Measurements from ENCODE around the gene POLR1A.

Gene POLR1A

GRCh38 chr2:86066915-86067314 is 38.8 kb downstream of the POLR1A start:
- Mint-ChIP-seq H3K27me3 (no peaks in the 10 kb centered on the region), H3K4me3 (no peak overlapping the region), H3K9me3 (no peaks in the 10 kb centered on the region), H3K27ac (ENCODE audit: low read depth) (no peak overlapping the region), H3K36me3 (ENCODE audit: insufficient read depth) (peaks cover 25% of the 10 kb centered on the region), H3K4me1 (peaks cover 8% of the 10 kb centered on the region)
- no peak for ATAC-seq (replicated peaks; ENCODE audit: extremely low read depth, poor library complexity, severe bottlenecking)
- no peak for DNase-seq (ENCODE audit: low spot score in 2 of 2)

GRCh38 chr2:86066007-86066578 is 39.6 kb downstream of the POLR1A start:
- no peak for ATAC-seq (replicated peaks; ENCODE audit: extremely low read depth, poor library complexity, severe bottlenecking)
- H3K27me3 Mint-ChIP-seq: no peaks in the 10 kb centered on the region
- H3K36me3 Mint-ChIP-seq (ENCODE audit: insufficient read depth): peaks cover 23% of the 10 kb centered on the region
- no peaks in the 10 kb centered on the region for H3K9me3 Mint-ChIP-seq
- no peak for DNase-seq (ENCODE audit: low spot score in 2 of 2)
- no peak overlapping the region for H3K27ac Mint-ChIP-seq (ENCODE audit: low read depth)
- H3K4me3 Mint-ChIP-seq: no peak overlapping the region
- H3K4me1 Mint-ChIP-seq: peaks cover 8% of the 10 kb centered on the region

- Mint-ChIP-seq H3K36me3 (ENCODE audit: insufficient read depth) (peaks cover 23% of the 10 kb centered on the region), H3K4me3 (no peak overlapping the region), H3K27me3 (no peaks in the 10 kb centered on the region), H3K9me3 (no peaks in the 10 kb centered on the region), H3K4me1 (peaks cover 8% of the 10 kb centered on the region), H3K27ac (ENCODE audit: low read depth) (no peak overlapping the region)
- DNase-seq (ENCODE audit: low spot score in 2 of 2) (no peak), ATAC-seq (replicated peaks; ENCODE audit: extremely low read depth, poor library complexity, severe bottlenecking) (no peak)
Observed at GRCh38 chr2:86065512-86065911, 40.2 kb downstream of the POLR1A start.

GRCh38 chr2:86064006-86064405 is 41.7 kb downstream of the POLR1A start:
- H3K4me3 Mint-ChIP-seq: no peak overlapping the region
- H3K27ac Mint-ChIP-seq (ENCODE audit: low read depth): no peak overlapping the region
- H3K36me3 Mint-ChIP-seq (ENCODE audit: insufficient read depth): peaks cover 22% of the 10 kb centered on the region
- peaks cover 8% of the 10 kb centered on the region for H3K4me1 Mint-ChIP-seq
- H3K9me3 Mint-ChIP-seq: no peaks in the 10 kb centered on the region
- H3K27me3 Mint-ChIP-seq: no peaks in the 10 kb centered on the region
- no peak for ATAC-seq (replicated peaks; ENCODE audit: extremely low read depth, poor library complexity, severe bottlenecking)
- DNase-seq (ENCODE audit: low spot score in 2 of 2): no peak

- ATAC-seq (replicated peaks; ENCODE audit: extremely low read depth, poor library complexity, severe bottlenecking): no peak
- no peak for DNase-seq (ENCODE audit: low spot score in 2 of 2)
- Mint-ChIP-seq H3K4me3 (no peak overlapping the region), H3K36me3 (ENCODE audit: insufficient read depth) (peaks cover 20% of the 10 kb centered on the region), H3K27ac (ENCODE audit: low read depth) (peak overlapping the region; percentile 76), H3K27me3 (no peaks in the 10 kb centered on the region), H3K4me1 (no peaks in the 10 kb centered on the region), H3K9me3 (no peaks in the 10 kb centered on the region)
Observed at GRCh38 chr2:86062043-86062442, 43.6 kb downstream of the POLR1A start.

- Mint-ChIP-seq H3K9me3 (no peaks in the 10 kb centered on the region), H3K4me1 (no peaks in the 10 kb centered on the region), H3K27ac (ENCODE audit: low read depth) (peak overlapping the region; percentile 41), H3K27me3 (no peaks in the 10 kb centered on the region), H3K36me3 (ENCODE audit: insufficient read depth) (peaks cover 16% of the 10 kb centered on the region), H3K4me3 (no peak overlapping the region)
- DNase-seq (ENCODE audit: low spot score in 2 of 2) (no peak), ATAC-seq (replicated peaks; ENCODE audit: extremely low read depth, poor library complexity, severe bottlenecking) (no peak)
Observed at GRCh38 chr2:86056590-86057331, 48.9 kb downstream of the POLR1A start.

GRCh38 chr2:86055314-86055713 is 50.4 kb downstream of the POLR1A start:
- Mint-ChIP-seq H3K36me3 (ENCODE audit: insufficient read depth) (peaks cover 11% of the 10 kb centered on the region), H3K27ac (ENCODE audit: low read depth) (no peak overlapping the region), H3K4me1 (no peaks in the 10 kb centered on the region), H3K4me3 (no peak overlapping the region), H3K9me3 (no peaks in the 10 kb centered on the region), H3K27me3 (no peaks in the 10 kb centered on the region)
- DNase-seq (ENCODE audit: low spot score in 2 of 2) (no peak), ATAC-seq (replicated peaks; ENCODE audit: extremely low read depth, poor library complexity, severe bottlenecking) (no peak)

- Mint-ChIP-seq H3K27me3 (no peaks in the 10 kb centered on the region), H3K36me3 (ENCODE audit: insufficient read depth) (peaks cover 12% of the 10 kb centered on the region), H3K9me3 (no peaks in the 10 kb centered on the region), H3K4me3 (no peak overlapping the region), H3K4me1 (no peaks in the 10 kb centered on the region), H3K27ac (ENCODE audit: low read depth) (no peak overlapping the region)
- ATAC-seq (replicated peaks; ENCODE audit: extremely low read depth, poor library complexity, severe bottlenecking) (no peak), DNase-seq (ENCODE audit: low spot score in 2 of 2) (no peak)
Observed at GRCh38 chr2:86054535-86055082, 51.1 kb downstream of the POLR1A start.

- no peak for ATAC-seq (replicated peaks; ENCODE audit: extremely low read depth, poor library complexity, severe bottlenecking)
- Mint-ChIP-seq H3K4me1 (no peaks in the 10 kb centered on the region), H3K27me3 (no peaks in the 10 kb centered on the region), H3K4me3 (no peak overlapping the region), H3K27ac (ENCODE audit: low read depth) (no peak overlapping the region), H3K9me3 (no peaks in the 10 kb centered on the region), H3K36me3 (ENCODE audit: insufficient read depth) (peaks cover 19% of the 10 kb centered on the region)
- DNase-seq (ENCODE audit: low spot score in 2 of 2): no peak
Observed at GRCh38 chr2:86053166-86053565, 52.5 kb downstream of the POLR1A start.

GRCh38 chr2:86052676-86053075 is 53.0 kb downstream of the POLR1A start:
- ATAC-seq (replicated peaks; ENCODE audit: extremely low read depth, poor library complexity, severe bottlenecking) (no peak), DNase-seq (ENCODE audit: low spot score in 2 of 2) (no peak)
- Mint-ChIP-seq H3K27me3 (no peaks in the 10 kb centered on the region), H3K4me1 (no peaks in the 10 kb centered on the region), H3K4me3 (no peak overlapping the region), H3K9me3 (no peaks in the 10 kb centered on the region), H3K27ac (ENCODE audit: low read depth) (no peak overlapping the region), H3K36me3 (ENCODE audit: insufficient read depth) (peaks cover 19% of the 10 kb centered on the region)

- H3K4me1 Mint-ChIP-seq: no peaks in the 10 kb centered on the region
- ATAC-seq (replicated peaks; ENCODE audit: extremely low read depth, poor library complexity, severe bottlenecking): no peak
- H3K27me3 Mint-ChIP-seq: no peaks in the 10 kb centered on the region
- no peak for DNase-seq (ENCODE audit: low spot score in 2 of 2)
- H3K9me3 Mint-ChIP-seq: no peaks in the 10 kb centered on the region
- H3K27ac Mint-ChIP-seq (ENCODE audit: low read depth): peak overlapping the region; percentile 32
- peaks cover 19% of the 10 kb centered on the region for H3K36me3 Mint-ChIP-seq (ENCODE audit: insufficient read depth)
- H3K4me3 Mint-ChIP-seq: no peak overlapping the region
Observed at GRCh38 chr2:86052265-86052664, 53.4 kb downstream of the POLR1A start.

GRCh38 chr2:86050301-86050700 is 55.4 kb downstream of the POLR1A start:
- H3K4me3 Mint-ChIP-seq: no peak overlapping the region
- peaks cover 27% of the 10 kb centered on the region for H3K36me3 Mint-ChIP-seq (ENCODE audit: insufficient read depth)
- no peaks in the 10 kb centered on the region for H3K9me3 Mint-ChIP-seq
- ATAC-seq (replicated peaks; ENCODE audit: extremely low read depth, poor library complexity, severe bottlenecking) (no peak), DNase-seq (ENCODE audit: low spot score in 2 of 2) (no peak)
- no peak overlapping the region for H3K27ac Mint-ChIP-seq (ENCODE audit: low read depth)
- no peaks in the 10 kb centered on the region for H3K4me1 Mint-ChIP-seq
- H3K27me3 Mint-ChIP-seq: no peaks in the 10 kb centered on the region

- no peak overlapping the region for H3K27ac Mint-ChIP-seq (ENCODE audit: low read depth)
- H3K36me3 Mint-ChIP-seq (ENCODE audit: insufficient read depth): peaks cover 29% of the 10 kb centered on the region
- ATAC-seq (replicated peaks; ENCODE audit: extremely low read depth, poor library complexity, severe bottlenecking) (no peak), DNase-seq (ENCODE audit: low spot score in 2 of 2) (no peak)
- no peaks in the 10 kb centered on the region for H3K4me1 Mint-ChIP-seq
- H3K27me3 Mint-ChIP-seq: no peaks in the 10 kb centered on the region
- no peak overlapping the region for H3K4me3 Mint-ChIP-seq
- no peaks in the 10 kb centered on the region for H3K9me3 Mint-ChIP-seq
Observed at GRCh38 chr2:86049529-86049928, 56.2 kb downstream of the POLR1A start.
